K562 (cell line): ENCODE measurements around the gene PPIL6. TPM values are rescaled to one million over a fixed set of nuclear protein-coding genes. Genes with fewer than 3 reads are reported as not detected.

Experiments
- CBFA2T2 ChIP-seq: fragments of 450-650 bp; conservative IDR thresholded peaks from 2 replicates; pipeline ENCODE4 v1.6.1; 2017; ENCODE audit warnings: mild to moderate bottlenecking
- CBFA2T3 ChIP-seq: fragments of 450-650 bp; IDR thresholded peaks from 2 replicates; pipeline ENCODE4 v1.6.1; 2017
- CLOCK ChIP-seq: fragments of 250-450 bp; sonication (Bioruptor Pico); IDR thresholded peaks from 2 replicates; pipeline ENCODE4 v1.4.0; 2020; ENCODE audit warnings: mild to moderate bottlenecking, moderate library complexity, borderline replicate concordance
- CREB1 ChIP-seq, 2 experiments: sonication (generic) in 1 of 2; formaldehyde crosslinking in 1 of 2; IDR thresholded peaks; 2 replicates each; pipeline versions ENCODE4 v1.6.1 to v1.8.0; 2012 to 2022; ENCODE audit warnings: inconsistent platforms in 1 of 2, mild to moderate bottlenecking in 1 of 2, missing genetic modification reagents in 1 of 2, moderate library complexity in 1 of 2
- FOXJ3 ChIP-seq: sonication (generic); formaldehyde crosslinking; IDR thresholded peaks from 2 replicates; pipeline ENCODE4 v1.4.0; 2020; ENCODE audit warnings: mild to moderate bottlenecking, missing genetic modification reagents
- FOXO4 ChIP-seq: fragments of 450-650 bp; formaldehyde crosslinking; IDR thresholded peaks from 2 replicates; pipeline ENCODE4 v1.4.0; 2020; ENCODE audit warnings: mild to moderate bottlenecking, moderate library complexity
- GATAD2A ChIP-seq: fragments of 450-650 bp; IDR thresholded peaks from 2 replicates; pipeline ENCODE4 v1.6.1; 2017
- HES1 ChIP-seq: fragments of 450-650 bp; IDR thresholded peaks from 2 replicates; pipeline ENCODE4 v1.6.1; 2016; ENCODE audit warnings: low read depth, mild to moderate bottlenecking, moderate library complexity
- HEY1 ChIP-seq: fragments of 250-450 bp; sonication (Bioruptor Pico); IDR thresholded peaks from 2 replicates; pipeline ENCODE4 v1.5.0; 2020; ENCODE audit warnings: mild to moderate bottlenecking, moderate library complexity, borderline replicate concordance
- HMG20A ChIP-seq: fragments of 450-650 bp; formaldehyde crosslinking; conservative IDR thresholded peaks from 2 replicates; pipeline ENCODE4 v1.4.0; 2020; ENCODE audit warnings: mild to moderate bottlenecking, mixed read lengths
- MITF ChIP-seq: IDR thresholded peaks from 2 replicates; pipeline ENCODE4 v1.6.1; 2014; ENCODE audit warnings: antibody characterized with exemption
- NCOA1 ChIP-seq: fragments of 450-650 bp; IDR thresholded peaks from 2 replicates; pipeline ENCODE4 v1.6.1; 2016; ENCODE audit warnings: low read depth
- NR4A1 ChIP-seq, 2 experiments: fragments of 250-450 bp in 1 of 2; fragments of 450-650 bp in 1 of 2; sonication (Bioruptor Pico) in 1 of 2; IDR thresholded peaks; 2 replicates each; pipeline versions ENCODE4 v1.4.0 to v1.6.1; 2016 to 2020; ENCODE audit warnings: mild to moderate bottlenecking in 2 of 2, missing compliant biosample characterization in 1 of 2, missing genetic modification characterization in 1 of 2, moderate library complexity in 1 of 2
- PHF20 ChIP-seq: fragments of 450-650 bp; IDR thresholded peaks from 2 replicates; pipeline ENCODE4 v1.6.1; 2018; ENCODE audit not compliant: partially characterized antibody
- POLR2AphosphoS2 ChIP-seq: IDR thresholded peaks from 2 replicates; pipeline ENCODE4 v1.6.1; 2012; ENCODE audit warnings: low read length, improper control_type of control experiment
- ZNF134 ChIP-seq: fragments of 250-450 bp; sonication (Bioruptor Pico); conservative IDR thresholded peaks from 2 replicates; pipeline ENCODE4 v1.4.0; 2020
- ZNF512 ChIP-seq: IDR thresholded peaks from 2 replicates; pipeline ENCODE4 v1.6.1; 2016; ENCODE audit warnings: missing genetic modification characterization, missing compliant biosample characterization
- polyA plus RNA-seq, 8 experiments: library from polyadenylated mRNA; depleted of rRNA in 4 of 8; stranded (reverse) in 5 of 8; unstranded in 3 of 8; fragments of >200 nt; fragmentation: Nextera tagmentation in 2 of 8; fragmentation: Illumina TruSeq in 1 of 8; extraction: Ambion mirVana in 2 of 8; extraction: Trizol in 1 of 8; gene quantifications; 2 replicates each; pipeline versions ENCODE4 v1.2.1 to v1.2.3, GENCODE V29; 2011 to 2014; ENCODE audit warnings: inconsistent platforms in 1 of 8, missing spikeins in 1 of 8
- total RNA-seq, 7 experiments: library from RNA; depleted of rRNA in 6 of 7; stranded (reverse); fragments of >200 nt in 6 of 7; fragmentation: Illumina TruSeq in 2 of 7; extraction: Trizol in 2 of 7; gene quantifications; 2 replicates each; pipeline versions ENCODE4 v1.2.1 to v1.2.3, GENCODE V29; 2011 to 2021; ENCODE audit warnings: low replicate concordance in 1 of 7

Gene PPIL6
- total and polyA plus RNA-seq, 9 of the 15 experiments (the other 6 are each of a cell fraction or from before 2014, with no cell fraction given), result 0.03 to 0.98 (median 0.41) TPM; not detected in 1

- TF ChIP-seq FOXJ3 (CRISPR knock-in tag), result no peak
- TF ChIP-seq CBFA2T2, result no peak
- peak; percentile 91 for TF ChIP-seq CREB1 (IDR thresholded peaks at IDR 0.05)
- peak; percentile 79; the same call in 1 of the 2 replicates for TF ChIP-seq CREB1 (CRISPR knock-in tag; IDR thresholded peaks at IDR 0.05)
- peak; percentile 52; the same call in 1 of the 2 replicates for TF ChIP-seq CLOCK (CRISPR knock-in tag)
- TF ChIP-seq NR4A1 (CRISPR knock-in tag; IDR thresholded peaks at IDR 0.05), result no peak
- no peak for TF ChIP-seq NR4A1 (tag; IDR thresholded peaks at IDR 0.05)
- no peak; the same call in 1 of the 2 replicates for TF ChIP-seq HES1
- no peak for TF ChIP-seq FOXO4
- TF ChIP-seq ZNF512 (tag), result no peak
- peak; percentile 71; the same call in 1 of the 2 replicates for TF ChIP-seq POLR2AphosphoS2
- peak; percentile 43; the same call in 1 of the 2 replicates for TF ChIP-seq NCOA1
- TF ChIP-seq CBFA2T3, result peak; percentile 32
- peak; percentile 66 for TF ChIP-seq PHF20
- TF ChIP-seq HEY1 (CRISPR knock-in tag), result no peak
- TF ChIP-seq GATAD2A, result no peak
- no peak for TF ChIP-seq HMG20A (CRISPR knock-in tag)
- peak; percentile 45; the same call in 1 of the 2 replicates for TF ChIP-seq MITF
- TF ChIP-seq ZNF134 (CRISPR knock-in tag), result no peak
Observed at GRCh38 chr6:109381747-109382575, 58.5 kb downstream of the PPIL6 start, which contains the start of gene CD164 (continued).
